NT2/D1 (cell line): ENCODE measurements around the gene ERCC6L2.

Source experiments
- DNase-seq: peaks from one replicate; pipeline ENCODE4 v3.0.0-alpha.2; 2011; ENCODE audit warnings: low read depth, low spot score
- H3K27me3 ChIP-seq: 2 replicates; pipeline ENCODE4 v1.6.0; 2011; ENCODE audit warnings: mild to moderate bottlenecking; ENCODE audit not compliant: insufficient read length, insufficient read depth
- H3K36me3 ChIP-seq: 2 replicates; pipeline ENCODE4 v1.6.1; 2011; ENCODE audit warnings: mild to moderate bottlenecking, low read length, mixed read lengths; ENCODE audit not compliant: insufficient read depth, insufficient read length
- H3K4me1 ChIP-seq: 2 replicates; pipeline ENCODE4 v1.5.1; 2011; ENCODE audit not compliant: insufficient read depth, insufficient read length
- H3K4me3 ChIP-seq: 2 replicates; pipeline ENCODE4 v1.5.1; 2011; ENCODE audit warnings: low read depth; ENCODE audit not compliant: insufficient read length
- H3K9ac ChIP-seq: 2 replicates; pipeline ENCODE4 v1.6.0; 2011; ENCODE audit warnings: low read depth; ENCODE audit not compliant: insufficient read length
- H3K9me3 ChIP-seq: 2 replicates; pipeline ENCODE4 v1.5.1; 2011; ENCODE audit warnings: mild to moderate bottlenecking, low read length; ENCODE audit not compliant: insufficient read depth
- SUZ12 ChIP-seq: IDR thresholded peaks from 2 replicates; pipeline ENCODE4 v1.6.1; 2011; ENCODE audit not compliant: insufficient read length, insufficient read depth; ENCODE audit errors: extremely low read depth
- YY1 ChIP-seq: IDR thresholded peaks from 2 replicates; pipeline ENCODE4 v1.6.1; 2011; ENCODE audit not compliant: insufficient read length, insufficient read depth
- ZNF274 ChIP-seq: IDR thresholded peaks from 2 replicates; pipeline ENCODE4 v1.6.1; 2011; ENCODE audit warnings: mild to moderate bottlenecking, low read depth, low read length

The ERCC6L2 gene

GRCh38 chr9:95877984-95878383, 2.5 kb downstream of the ERCC6L2 start:
- Histone ChIP-seq H3K9me3 (no peaks in the 10 kb centered on the region), H3K27me3 (no peaks in the 10 kb centered on the region), H3K36me3 (peaks cover 26% of the 10 kb centered on the region), H3K4me3 (no peak overlapping the region), H3K9ac (no peak overlapping the region), H3K4me1 (no peaks in the 10 kb centered on the region)
- DNase-seq, result no peak
- TF ChIP-seq ZNF274 (no peak), YY1 (no peak), SUZ12 (no peak)

DNA sequence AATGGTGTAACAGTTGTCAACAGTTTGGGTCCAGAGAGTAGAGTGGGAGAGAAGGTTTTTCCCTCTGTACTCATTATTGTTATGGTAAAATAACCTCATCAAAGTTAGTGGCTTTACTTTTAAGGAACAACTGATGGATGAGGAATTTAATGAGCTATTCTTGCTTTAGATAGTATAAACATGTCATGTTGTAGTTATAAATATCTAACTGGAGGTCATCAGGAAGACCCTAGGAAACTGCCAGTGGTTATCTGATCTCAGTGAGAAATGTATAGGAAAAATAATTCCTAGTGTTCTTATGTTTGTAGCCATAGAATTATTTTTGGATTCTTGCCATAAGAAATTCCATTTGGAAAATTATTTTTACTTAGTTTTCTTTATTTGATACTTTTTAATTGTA, 4.1 kb downstream of the ERCC6L2 start:
- no peak for TF ChIP-seq ZNF274
- TF ChIP-seq YY1, result no peak
- no peak for TF ChIP-seq SUZ12

DNA sequence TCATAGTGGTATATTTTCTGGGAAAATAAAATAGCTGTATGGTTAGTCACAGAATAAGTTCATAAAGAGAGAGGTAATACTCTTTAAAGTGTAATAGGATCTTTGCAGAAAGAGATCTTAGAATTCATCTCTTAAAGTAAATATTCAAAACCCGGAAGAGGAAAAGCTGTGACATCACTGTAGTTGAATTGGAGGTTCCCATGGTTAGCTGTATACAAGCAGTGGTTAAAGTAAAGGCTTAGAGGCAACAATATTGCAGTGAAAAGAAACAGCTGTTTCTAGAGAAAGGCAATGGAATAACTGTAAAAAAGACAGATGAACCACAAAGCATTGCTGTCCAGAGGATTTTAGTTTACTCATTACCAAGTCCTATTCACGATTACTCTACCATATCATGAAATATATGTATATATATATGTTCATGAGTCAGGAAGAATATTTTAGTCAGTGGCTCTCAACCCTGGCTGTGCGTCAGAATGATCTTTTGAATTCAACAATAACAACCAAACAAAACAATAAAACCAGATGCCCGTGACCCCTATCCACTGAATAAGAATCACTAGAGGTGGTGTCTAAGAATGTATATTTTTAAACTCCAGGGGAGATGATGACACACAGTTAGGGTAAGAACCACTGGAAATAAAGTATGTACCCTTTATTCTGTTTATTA, 4.7 kb downstream of the ERCC6L2 start:
- Histone ChIP-seq H3K9ac (no peak overlapping the region), H3K9me3 (no peaks in the 10 kb centered on the region), H3K4me3 (no peak overlapping the region), H3K4me1 (no peaks in the 10 kb centered on the region), H3K36me3 (peaks cover 43% of the 10 kb centered on the region), H3K27me3 (no peaks in the 10 kb centered on the region)
- TF ChIP-seq ZNF274 (no peak), SUZ12 (no peak), YY1 (no peak)
- DNase-seq, result no peak

More for the DNA sequence above, 4.1 kb downstream of the ERCC6L2 start:
- no peak overlapping the region for H3K9ac ChIP-seq
- H3K4me1 ChIP-seq, result no peaks in the 10 kb centered on the region
- H3K9me3 ChIP-seq, result no peaks in the 10 kb centered on the region
- H3K4me3 ChIP-seq, result no peak overlapping the region
- peaks cover 38% of the 10 kb centered on the region for H3K36me3 ChIP-seq
- no peaks in the 10 kb centered on the region for H3K27me3 ChIP-seq
- DNase-seq, result no peak

DNA sequence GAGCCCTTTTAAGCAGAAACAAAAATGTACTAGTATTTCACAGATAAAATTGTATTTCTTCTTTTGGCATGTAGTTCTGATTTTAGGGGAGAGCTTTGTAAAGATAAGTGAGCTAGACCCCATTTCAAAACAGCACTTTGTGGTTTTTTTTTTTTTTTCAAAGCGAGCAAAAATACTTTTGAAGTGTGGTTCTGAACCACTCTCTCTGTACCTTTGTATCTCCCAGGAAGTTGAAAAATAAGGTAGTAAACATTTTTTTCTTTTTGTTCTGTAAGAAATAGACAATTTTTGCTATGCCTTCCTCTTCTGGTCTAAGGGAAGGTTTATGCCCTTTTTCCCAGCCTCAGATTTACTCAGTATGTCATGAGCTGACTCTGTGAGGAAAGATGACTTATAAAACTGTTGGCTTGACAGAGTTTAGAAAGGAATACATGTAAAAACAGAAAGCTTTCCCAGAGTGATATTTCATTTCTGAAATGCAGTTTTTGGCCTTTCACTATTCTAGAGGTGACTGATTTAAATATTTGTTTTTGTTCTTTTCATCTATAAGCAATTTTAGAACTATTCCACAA, 12.5 kb downstream of the ERCC6L2 start:
- Histone ChIP-seq H3K9ac (no peak overlapping the region), H3K4me3 (no peak overlapping the region), H3K36me3 (peaks cover 58% of the 10 kb centered on the region), H3K4me1 (no peaks in the 10 kb centered on the region), H3K27me3 (no peaks in the 10 kb centered on the region), H3K9me3 (peaks cover 6% of the 10 kb centered on the region; the same call in 1 of the 2 replicates)
- TF ChIP-seq ZNF274 (no peak), SUZ12 (no peak), YY1 (no peak)
- DNase-seq, result no peak

DNA sequence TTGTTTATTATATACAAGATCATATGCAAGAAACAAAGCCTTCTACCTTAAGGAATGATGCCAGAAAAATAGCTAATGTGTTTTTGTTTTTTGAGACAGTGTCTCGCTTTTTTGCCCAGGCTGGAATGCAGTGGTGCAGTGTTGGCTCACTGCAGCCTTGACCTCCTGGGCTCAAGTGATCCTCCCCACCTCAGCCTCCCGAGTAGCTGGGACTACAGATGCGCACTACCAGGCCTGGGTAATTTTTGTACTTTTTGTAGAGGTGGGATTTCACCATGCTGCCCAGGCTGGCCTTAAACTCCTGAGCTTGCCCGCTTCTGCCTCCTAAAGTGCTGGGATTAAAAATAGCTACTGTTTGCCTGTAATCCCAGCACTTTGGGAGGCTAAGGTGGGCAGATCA, 15.1 kb downstream of the ERCC6L2 start:
- H3K9ac ChIP-seq, result no peak overlapping the region
- no peak for TF ChIP-seq SUZ12
- TF ChIP-seq ZNF274, result no peak
- no peak for TF ChIP-seq YY1

GRCh38 chr9:95891067-95891671, 15.7 kb downstream of the ERCC6L2 start:
- no peak for TF ChIP-seq YY1
- TF ChIP-seq ZNF274, result no peak
- no peak for TF ChIP-seq SUZ12

More for the DNA sequence above, 15.1 kb downstream of the ERCC6L2 start:
- Histone ChIP-seq H3K9me3 (peaks cover 6% of the 10 kb centered on the region; the same call in 1 of the 2 replicates), H3K4me3 (no peak overlapping the region), H3K4me1 (no peaks in the 10 kb centered on the region), H3K27me3 (no peaks in the 10 kb centered on the region), H3K36me3 (peaks cover 34% of the 10 kb centered on the region)
- DNase-seq, result no peak

DNA sequence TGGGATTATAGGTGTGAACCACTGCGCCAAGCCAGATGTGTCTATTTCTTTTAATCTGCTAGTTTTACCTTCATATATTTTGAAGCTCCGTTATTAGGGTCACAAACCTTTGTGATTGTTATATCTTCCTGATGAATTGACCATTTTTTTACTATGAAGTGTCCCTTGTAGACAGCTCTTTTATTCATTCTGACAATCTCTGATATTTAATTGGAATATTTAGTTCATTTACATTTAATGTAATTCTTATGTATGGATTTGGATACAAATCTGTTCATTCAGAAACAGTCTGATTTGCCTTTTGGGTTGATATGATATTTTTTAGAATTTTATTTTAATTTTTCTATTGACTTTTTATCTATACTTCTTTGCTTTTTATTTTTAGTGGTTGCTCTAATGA, 17.2 kb downstream of the ERCC6L2 start:
- no peak overlapping the region for H3K4me3 ChIP-seq
- DNase-seq, result no peak
- no peak overlapping the region for H3K9ac ChIP-seq
- H3K4me1 ChIP-seq, result no peaks in the 10 kb centered on the region
- H3K36me3 ChIP-seq, result peaks cover 24% of the 10 kb centered on the region
- H3K9me3 ChIP-seq, result peaks cover 6% of the 10 kb centered on the region; the same call in 1 of the 2 replicates
- no peaks in the 10 kb centered on the region for H3K27me3 ChIP-seq
- no peak for TF ChIP-seq ZNF274
- TF ChIP-seq SUZ12, result no peak
- no peak for TF ChIP-seq YY1

More at GRCh38 chr9:95891067-95891671, 15.7 kb downstream of the ERCC6L2 start:
- no peaks in the 10 kb centered on the region for H3K4me1 ChIP-seq
- peaks cover 29% of the 10 kb centered on the region for H3K36me3 ChIP-seq
- H3K9me3 ChIP-seq, result peaks cover 6% of the 10 kb centered on the region; the same call in 1 of the 2 replicates
- no peak overlapping the region for H3K4me3 ChIP-seq
- H3K27me3 ChIP-seq, result no peaks in the 10 kb centered on the region
- no peak overlapping the region for H3K9ac ChIP-seq
- DNase-seq, result no peak
